Middle frontal gyrus (tissue), 1 donor: ENCODE data around the gene LUZP2.

Experiments used
- DNase-seq: peaks from one replicate; pipeline ENCODE4 v3.0.0-alpha.2; 2015; ENCODE audit warnings: low spot score; ENCODE audit errors: extremely low spot score

LUZP2 gene

GRCh38 chr11:24805671-24806070 is 308.8 kb downstream of the LUZP2 start:
- no peak for DNase-seq

GRCh38 chr11:24808173-24808572 is 311.3 kb downstream of the LUZP2 start:
- DNase-seq, result no peak

- DNase-seq, result no peak
Observed at GRCh38 chr11:24819006-24819405, 322.2 kb downstream of the LUZP2 start.

DNA sequence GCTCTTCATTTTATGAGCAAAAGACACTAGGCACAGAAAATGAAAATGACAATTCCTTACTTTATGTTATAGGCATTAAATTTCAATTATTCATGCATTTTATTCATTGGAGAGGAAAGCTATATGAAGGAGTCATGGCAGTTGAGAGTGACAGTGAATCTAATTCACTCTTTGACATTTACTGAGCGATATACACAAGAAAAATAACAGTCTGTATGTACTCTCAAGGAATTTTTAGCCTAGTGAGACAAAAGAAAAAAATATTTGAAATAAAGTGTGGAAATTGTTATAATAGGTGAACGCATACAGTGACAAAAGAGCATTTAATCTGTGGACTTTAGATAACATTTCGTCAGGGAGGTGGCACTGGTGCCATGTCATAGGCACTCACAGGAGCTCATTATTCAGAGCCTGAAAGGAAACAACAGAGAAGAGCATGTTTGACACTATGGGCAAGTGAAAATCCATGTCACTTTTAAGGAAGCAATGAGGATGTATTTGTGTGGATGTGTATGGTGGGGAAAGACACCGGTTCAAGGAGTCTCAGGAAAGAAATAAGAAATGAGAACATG is 323.1 kb downstream of the LUZP2 start:
- no peak for DNase-seq

DNA sequence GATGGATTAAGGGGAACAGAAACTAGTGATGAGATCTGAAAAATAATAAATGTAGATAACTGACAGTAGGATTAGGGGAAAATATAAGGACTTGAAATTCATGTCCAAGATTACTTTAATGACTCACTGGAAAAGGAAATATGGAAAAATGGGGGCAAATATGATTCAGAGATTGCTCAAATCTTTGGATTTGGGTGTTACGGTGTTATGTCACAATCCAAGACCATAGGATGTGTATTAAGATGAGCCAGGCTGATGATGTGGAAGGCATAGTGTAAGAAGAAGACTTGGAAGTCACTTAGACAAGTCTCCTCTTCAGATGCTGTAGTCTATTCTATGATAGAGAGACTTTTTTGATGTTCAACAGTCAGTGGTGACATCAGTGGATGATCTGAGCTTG is 323.7 kb downstream of the LUZP2 start:
- no peak for DNase-seq

- DNase-seq, result no peak
Observed at GRCh38 chr11:24828938-24829605, 332.2 kb downstream of the LUZP2 start.

DNA sequence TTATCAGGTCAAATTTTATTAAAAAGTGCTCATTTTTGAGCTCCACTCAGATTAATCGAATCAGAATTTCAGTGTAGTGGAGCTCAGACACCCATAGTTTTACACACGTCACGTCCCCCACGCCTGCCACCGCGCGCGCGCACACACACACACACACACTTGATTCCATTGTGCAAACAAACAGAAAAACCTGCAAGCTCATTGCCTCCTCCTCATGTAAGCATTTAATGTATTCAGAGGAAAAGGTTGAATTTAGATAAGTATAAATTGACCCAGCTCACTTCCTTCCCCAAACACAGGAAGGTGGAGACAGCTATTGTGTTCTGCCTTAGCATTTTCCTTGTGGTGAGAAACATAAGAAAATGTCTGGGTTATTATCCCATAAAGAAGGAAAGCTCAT is 336.7 kb downstream of the LUZP2 start:
- DNase-seq, result no peak

DNA sequence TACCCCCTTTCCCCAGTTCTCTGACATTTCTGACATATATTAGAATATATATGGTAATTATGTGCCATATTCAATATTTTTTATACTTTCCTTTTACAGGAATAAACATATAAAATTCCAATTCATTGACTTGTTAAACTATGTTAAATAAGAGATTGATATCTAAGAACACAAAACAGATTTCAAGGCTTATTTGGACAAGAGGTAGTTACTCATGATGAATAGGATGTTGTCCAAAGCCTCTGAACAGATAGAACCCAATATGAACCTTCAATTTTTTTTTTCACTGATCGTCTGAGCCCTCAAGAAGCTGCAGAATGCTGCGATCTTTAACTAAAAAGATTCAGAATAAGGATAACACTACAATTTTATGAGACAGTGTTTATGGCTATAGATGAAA is 340.3 kb downstream of the LUZP2 start:
- no peak for DNase-seq

- DNase-seq, result no peak
Observed at GRCh38 chr11:24842308-24842707, 345.5 kb downstream of the LUZP2 start.

DNA sequence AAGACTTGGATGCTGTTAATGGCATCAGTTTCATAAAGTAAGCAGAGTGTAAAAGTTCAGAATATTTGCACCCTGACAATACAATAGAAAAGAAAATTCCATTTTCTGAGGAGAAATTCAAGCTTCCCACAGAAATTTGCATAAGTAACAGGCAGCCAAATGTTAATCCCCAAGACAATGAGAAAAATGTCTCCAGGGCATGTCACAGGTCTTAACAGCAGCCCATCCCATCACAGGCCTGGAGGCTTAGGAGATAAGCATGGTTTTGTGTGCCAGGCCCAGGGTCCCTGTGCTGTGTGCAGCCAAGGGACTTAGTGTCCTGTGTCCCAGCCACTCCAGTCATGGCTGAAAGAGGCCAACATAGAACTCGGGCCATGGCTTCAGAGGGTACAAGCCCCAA is 347.6 kb downstream of the LUZP2 start:
- DNase-seq, result no peak

DNA sequence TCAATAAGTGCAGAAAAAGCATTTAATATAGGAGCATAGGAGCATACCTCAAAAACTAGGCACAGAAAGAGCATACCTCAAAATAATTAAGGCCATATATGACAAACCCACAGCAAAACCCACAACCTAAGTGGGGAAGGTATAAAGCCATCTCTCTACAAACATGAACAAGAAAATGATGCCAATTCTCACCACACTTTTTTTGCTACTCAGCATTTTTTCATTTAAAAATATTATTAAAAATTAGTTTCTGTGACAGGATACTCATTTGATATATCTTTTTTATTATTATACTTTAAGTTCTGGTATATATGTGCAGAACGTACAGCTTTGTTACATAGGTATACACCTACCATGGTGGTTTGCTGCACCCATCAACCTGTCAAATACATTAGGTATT is 352.0 kb downstream of the LUZP2 start:
- DNase-seq, result no peak

DNA sequence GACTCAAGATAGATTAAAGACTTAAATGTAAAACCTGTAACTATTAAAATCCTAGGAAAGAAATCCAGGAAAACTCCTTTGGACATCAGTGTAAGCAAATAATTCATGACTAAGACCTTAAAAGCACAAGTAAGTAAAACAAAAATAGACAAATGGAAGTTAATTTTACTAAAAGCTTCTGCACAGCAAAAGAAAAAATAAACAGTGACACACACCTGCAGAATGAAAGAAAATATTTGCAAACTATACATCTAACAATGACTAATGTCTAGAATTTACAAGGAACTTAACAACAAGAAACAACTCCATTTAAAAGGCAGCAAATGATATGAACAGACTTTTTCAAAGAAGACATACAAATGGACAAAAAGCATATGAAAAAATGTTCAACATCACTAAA is 359.1 kb downstream of the LUZP2 start:
- no peak for DNase-seq

- no peak for DNase-seq
Observed at GRCh38 chr11:24859801-24860300, 363.0 kb downstream of the LUZP2 start.

DNA sequence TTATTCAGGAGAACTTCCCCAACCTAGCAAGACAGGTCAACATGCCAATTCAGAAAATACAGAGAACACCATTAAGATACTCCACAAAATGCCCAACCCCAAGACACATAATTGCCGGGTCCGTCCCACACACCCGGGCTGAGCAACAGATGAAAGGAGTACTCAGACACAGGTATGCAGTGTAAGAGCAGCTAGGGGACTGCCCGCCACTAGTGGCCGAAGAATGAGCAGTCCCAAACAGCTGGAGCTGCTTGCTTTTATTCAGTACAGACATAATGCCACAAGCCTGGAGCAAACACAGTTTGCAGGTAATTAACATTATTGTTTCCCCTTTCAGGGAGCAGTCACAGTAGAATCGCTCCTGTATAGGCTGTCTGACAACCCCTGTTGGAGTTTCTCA is 364.6 kb downstream of the LUZP2 start:
- DNase-seq, result no peak

DNA sequence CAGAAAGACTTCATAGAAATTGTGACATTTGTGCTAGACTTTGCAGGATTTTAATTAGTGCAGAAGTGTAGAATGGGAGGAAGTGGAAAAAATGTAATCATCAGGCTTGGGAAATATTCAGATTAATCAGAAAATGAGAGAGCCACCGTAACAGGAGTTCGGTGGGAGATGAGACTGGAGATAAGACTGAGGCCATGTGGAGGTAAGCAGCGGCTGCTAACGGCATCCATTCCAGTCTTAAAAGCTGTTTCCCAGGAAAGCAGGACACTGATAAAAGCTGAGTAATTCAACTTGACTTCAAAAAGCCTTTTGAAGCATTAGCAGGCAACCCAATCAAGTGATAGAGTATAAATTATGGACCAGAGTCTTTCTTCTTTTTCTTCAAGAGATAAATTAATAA is 369.9 kb downstream of the LUZP2 start:
- no peak for DNase-seq

DNA sequence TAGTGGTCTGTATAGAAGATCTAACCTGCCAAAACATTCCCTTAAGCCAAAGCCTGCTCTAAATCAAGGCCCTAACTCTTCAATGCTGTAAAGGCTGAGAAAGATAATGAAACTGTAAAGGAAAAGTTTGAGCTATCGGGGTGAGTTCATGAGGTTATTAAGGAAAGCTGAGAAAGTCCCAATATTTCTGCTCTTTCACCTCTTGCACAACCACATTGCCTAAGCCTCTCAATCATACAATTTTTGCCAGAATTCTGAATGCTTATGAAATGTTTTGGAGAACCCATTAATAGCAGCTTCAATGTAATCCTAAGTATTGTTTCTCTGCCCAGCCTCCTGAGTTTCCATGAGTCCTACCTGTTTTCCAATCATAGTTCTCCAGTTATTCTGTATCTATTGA is 373.2 kb downstream of the LUZP2 start:
- DNase-seq, result no peak

- DNase-seq, result no peak
Observed at GRCh38 chr11:24872186-24872585, 375.3 kb downstream of the LUZP2 start.

DNA sequence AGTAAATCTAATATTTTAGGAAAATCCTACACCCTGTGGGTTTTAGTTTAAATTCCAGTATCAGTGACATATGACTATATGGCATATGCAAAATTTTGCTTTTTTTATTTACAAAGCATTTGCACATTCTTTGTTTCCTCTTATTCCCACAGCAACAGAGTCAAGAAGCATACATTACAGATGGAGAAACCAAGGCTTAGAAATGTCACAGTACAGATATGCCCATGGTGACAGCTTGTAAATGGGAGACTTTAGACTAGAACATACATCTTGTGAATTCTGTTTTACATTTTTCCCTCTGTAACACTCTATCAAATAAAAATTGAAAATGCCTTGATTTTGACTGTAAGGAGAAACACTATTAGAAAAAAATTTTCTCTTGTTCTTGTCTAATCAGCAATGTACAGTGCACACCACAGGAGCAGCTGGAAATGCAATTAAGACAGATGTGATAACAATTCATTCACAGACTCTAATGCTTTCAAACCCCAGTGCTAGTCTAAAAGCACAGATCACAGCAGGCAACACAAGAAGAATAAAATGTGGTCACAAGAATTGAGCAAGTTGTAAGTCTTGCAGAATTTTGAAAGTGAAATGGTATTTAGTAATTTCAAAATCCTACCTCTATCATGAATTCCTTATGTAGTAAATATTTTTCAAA is 375.9 kb downstream of the LUZP2 start:
- DNase-seq, result no peak

- DNase-seq, result no peak
Observed at GRCh38 chr11:24880962-24881361, 384.1 kb downstream of the LUZP2 start.

- no peak for DNase-seq
Observed at GRCh38 chr11:24885580-24886173, 388.8 kb downstream of the LUZP2 start.

DNA sequence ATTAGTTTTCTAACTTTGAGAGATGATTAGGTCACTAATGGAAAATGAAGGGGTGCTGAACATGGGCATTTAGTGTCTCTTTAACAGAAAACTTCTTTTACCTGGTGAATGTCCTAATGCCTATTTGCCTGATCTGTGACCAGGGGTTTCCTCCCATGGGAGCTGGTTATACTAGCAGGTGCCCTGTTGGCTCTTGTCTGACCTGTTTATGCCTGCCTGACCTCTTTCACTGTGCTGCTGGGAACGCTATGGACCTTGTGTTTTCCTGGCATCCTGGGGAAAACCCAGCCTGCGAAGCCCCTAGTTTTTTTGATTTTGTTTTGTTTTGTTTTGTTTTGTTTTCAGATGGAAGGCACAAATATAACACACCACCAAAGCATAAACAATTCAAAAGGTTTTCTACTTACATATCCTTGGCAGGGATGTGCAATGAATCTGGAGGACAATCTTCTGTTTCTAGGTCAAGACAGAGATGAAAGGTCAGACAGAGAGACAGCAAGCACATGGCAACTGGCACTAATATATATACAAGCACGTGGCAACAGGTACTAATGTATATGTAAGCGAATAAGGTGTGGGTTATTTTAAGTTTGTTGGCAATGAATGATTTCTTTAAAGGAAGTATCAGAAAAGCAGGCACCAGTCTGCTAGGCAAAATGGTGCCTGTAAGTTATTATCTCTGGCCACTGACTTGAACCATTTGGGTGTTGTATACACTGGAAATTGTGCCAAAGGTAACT is 390.2 kb downstream of the LUZP2 start:
- no peak for DNase-seq

DNA sequence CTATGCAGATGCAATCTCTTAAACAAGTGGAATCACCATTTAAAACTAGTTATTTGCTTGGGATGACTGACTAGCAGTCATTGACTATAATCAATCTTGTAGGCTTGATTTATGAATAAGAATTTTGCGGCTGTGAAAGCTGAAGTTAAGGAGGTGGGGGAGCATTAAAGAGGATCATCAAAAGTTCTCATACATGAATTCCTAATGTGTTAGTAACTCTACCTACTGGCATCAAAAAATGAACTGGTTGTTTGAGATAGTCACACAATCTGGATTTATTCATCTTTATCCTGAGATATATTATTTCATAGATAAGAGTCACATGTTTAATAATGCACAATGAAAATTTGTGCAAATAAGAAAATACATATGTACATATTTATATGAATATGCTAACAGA is 393.6 kb downstream of the LUZP2 start:
- DNase-seq, result no peak
